Hair follicle dermal papilla cell (primary cell): ENCODE data around the gene TRPV5. TPM values are rescaled to one million over a fixed set of nuclear protein-coding genes. Genes with fewer than 3 reads are reported as not detected.

Experiments
- total RNA-seq: library from RNA; depleted of rRNA; stranded (reverse); fragments of >200 nt; gene quantifications from 2 replicates; pipeline ENCODE4 v1.2.3, GENCODE V29; 2012

TRPV5 gene
- total RNA-seq: not detected in 2 replicates

GRCh38 chr7:142933624-142934023 is at the start of gene TRPV5:
Gene TRPV5 (minus strand): TSS chr7:142933746. CDS start chr7:142933459, 287 bp downstream.

GRCh38 chr7:142961973-142962926 is 28.7 kb upstream of the TRPV5 start, which contains the start of gene KEL:
Gene KEL (minus strand): TSS chr7:142962363. CDS start chr7:142962206, 157 bp downstream.

GRCh38 chr7:142939226-142939910 is 5.8 kb upstream of the TRPV5 start, which contains the start of gene LLCFC1:
Gene LLCFC1 (plus strand): TSS chr7:142939484. CDS start chr7:142939622, 138 bp downstream.

GRCh38 chr7:142885311-142886230 is 48.0 kb downstream of the TRPV5 start, which contains the start of gene TRPV6:
Gene TRPV6 (minus strand): TSS chr7:142885745.

Other genes with a start within 250 kb of the TRPV5 start
- gene PRSS1, start 184.3 kb downstream of the TRPV5 start, total RNA-seq: not detected in 2 replicates
- not detected in 2 replicates for gene PRSS2, start 162.8 kb downstream of the TRPV5 start, total RNA-seq
- gene EPHB6, start 78.7 kb downstream of the TRPV5 start, total RNA-seq: 6.7 and 13.4 TPM in 2 replicates
- not detected in 2 replicates for gene TRPV6, start 48.0 kb downstream of the TRPV5 start, total RNA-seq
- not detected in 2 replicates for gene LLCFC1, start 5.7 kb upstream of the TRPV5 start, total RNA-seq
- gene KEL, start 28.6 kb upstream of the TRPV5 start, total RNA-seq: not detected in 2 replicates
- gene OR9A2, start 93.4 kb upstream of the TRPV5 start, total RNA-seq: not detected in 2 replicates
- gene OR6V1, start 118.6 kb upstream of the TRPV5 start, total RNA-seq: not detected in 2 replicates
- gene PIP, start 198.3 kb upstream of the TRPV5 start, total RNA-seq: not detected in 2 replicates
- gene TAS2R39, start 249.7 kb upstream of the TRPV5 start, total RNA-seq: not detected in 2 replicates